Measurements from ENCODE around the gene ZBTB34. TPM values are rescaled to one million over a fixed set of nuclear protein-coding genes. Genes with fewer than 3 reads are reported as not detected.

ZBTB34 gene
- total and polyA plus RNA-seq, 2 of the 4 experiments (the other 2 are of a cell fraction) = 2.7 to 3.1 TPM

GRCh38 chr9:126851286-126851880 is 9.1 kb upstream of the ZBTB34 start:
- Histone ChIP-seq H3K23ac (ENCODE audit: low read depth, low read length) (no peak overlapping the region), H2AK5ac (ENCODE audit: low read depth, low read length) (no peak overlapping the region), H2BK5ac (ENCODE audit: low read depth, low read length, poor library complexity, severe bottlenecking) (no peak overlapping the region), H2BK20ac (ENCODE audit: low read depth, low read length) (no peak overlapping the region), H2BK15ac (ENCODE audit: low read depth, low read length) (no peak overlapping the region), H4K20me1 (ENCODE audit: insufficient read depth, low read length) (no peaks in the 10 kb centered on the region), H3K18ac (ENCODE audit: low read depth, low read length) (no peak overlapping the region), H3K79me1 (ENCODE audit: low read depth in 1 of 2, low read length in 2 of 2) (no peaks in the 10 kb centered on the region), H3K4me1 (ENCODE audit: control insufficient read depth, insufficient read depth, low read length) (no peaks in the 10 kb centered on the region), H4K8ac (ENCODE audit: low read depth in 2 of 2, low read length in 2 of 2) (no peak overlapping the region), H4K5ac (ENCODE audit: low read depth, low read length) (no peak overlapping the region), H3K36me3 (ENCODE audit: control insufficient read depth, insufficient read depth, low read length) (no peaks in the 10 kb centered on the region), H2BK120ac (ENCODE audit: low read depth, low read length) (no peak overlapping the region), H3K56ac (ENCODE audit: extremely low read depth, insufficient read depth, low read length) (no peak overlapping the region), H3K9me3 (ENCODE audit: control insufficient read depth, insufficient read depth, low read length) (no peaks in the 10 kb centered on the region), H3K14ac (replicated peaks; ENCODE audit: low read depth, low read length) (no peak overlapping the region), H3K4me2 (ENCODE audit: low read depth, low read length) (no peak overlapping the region), H3K9ac (ENCODE audit: low read depth, low read length) (no peak overlapping the region), H4K91ac (ENCODE audit: insufficient read depth, low read depth, low read length) (no peak overlapping the region), H3K27ac (ENCODE audit: insufficient read depth, low read length) (no peak overlapping the region), H2AFZ (replicated peaks; ENCODE audit: low read length, poor library complexity) (no peak overlapping the region), H3K4me3 (ENCODE audit: insufficient read depth, low read depth, low read length) (no peak overlapping the region), H3K27me3 (ENCODE audit: control insufficient read depth, insufficient read depth, low read length) (peaks cover 38% of the 10 kb centered on the region), H3K4ac (ENCODE audit: low read depth, low read length) (no peak overlapping the region), H3K9me1 (ENCODE audit: insufficient read depth, low read length) (no peaks in the 10 kb centered on the region), H2AK9ac (replicated peaks; ENCODE audit: low read depth, low read length, poor library complexity) (no peak overlapping the region)
- no peak for ATAC-seq (ENCODE audit: low read depth)
- 100% methylated on average over 2 of the region's 6 CpGs; no CpG with 5 or more reads in 1 of the 2 experiments for WGBS, 2 experiments (ENCODE audit: extremely low coverage in 2 of 2, insufficient read length in 1 of 2)
- dilution Hi-C loops (cut with HindIII; ENCODE audit: low sequenced_read_pairs, unreplicated experiment) = no loop called here
- ChIA-PET POLR2A (ENCODE audit: unreplicated experiment) (no interaction called here), CTCF (interaction anchor here (1.1 kb wide), 1 partner anchor 8 kb away, joined by 3 read pairs; no protein-coding TSS in a partner anchor)
- intact Hi-C loops (cut with micrococcal nuclease) = no loop called here
- BruUV-seq (replicated peaks) = no TSS peak
- no peak for DNase-seq
- in situ Hi-C loops (cut with MboI; ENCODE audit: low sequenced_read_pairs) = no loop called here
- TF ChIP-seq MAFK (IDR thresholded peaks at IDR 0.05; ENCODE audit: low read depth, low read length) (no peak), CTCF (conservative IDR thresholded peaks at IDR 0.05; ENCODE audit: low read depth, low read length) (no peak), MXI1 (IDR thresholded peaks at IDR 0.05; ENCODE audit: borderline replicate concordance, low read depth, low read length) (no peak), RAD21 (IDR thresholded peaks at IDR 0.05; ENCODE audit: low read length) (no peak), FOS (IDR thresholded peaks at IDR 0.05; ENCODE audit: low read depth, low read length) (no peak)
